SK-N-MC (cell line): ENCODE results near the gene ANTXR1.

Experiments
- DNase-seq: peaks from one replicate; pipeline ENCODE4 v3.0.0-alpha.2; 2011; ENCODE audit warnings: low read depth, low spot score
- H3K27ac ChIP-seq: fragments of 200-600 bp; sonication (generic); 2 replicates; pipeline ENCODE4 v1.5.1; 2016; ENCODE audit warnings: mixed run types
- H3K36me3 ChIP-seq: fragments of 200-600 bp; sonication (generic); 2 replicates; pipeline ENCODE4 v1.6.1; 2017; ENCODE audit warnings: antibody characterized with exemption, low read length, mixed read lengths; ENCODE audit not compliant: insufficient read depth
- H3K4me3 ChIP-seq: fragments of 200-600 bp; sonication (generic); 2 replicates; pipeline ENCODE4 v1.5.1; 2016
- H3K9ac ChIP-seq: fragments of 200-600 bp; sonication (generic); 2 replicates; pipeline ENCODE4 v1.8.0; 2017; ENCODE audit warnings: mixed run types, mixed read lengths; ENCODE audit not compliant: insufficient read length
- H3K9me3 ChIP-seq: fragments of 200-600 bp; sonication (generic); 2 replicates; pipeline ENCODE4 v1.6.1; 2017; ENCODE audit warnings: low read depth, mild to moderate bottlenecking, antibody characterized with exemption, low read length, moderate library complexity, mixed read lengths
- EZH2 ChIP-seq: fragments of 200-600 bp; sonication (generic); IDR thresholded peaks from one replicate; pipeline ENCODE4 v1.6.1; 2017; ENCODE audit warnings: antibody characterized with exemption
- FOXP2 ChIP-seq: optimal IDR thresholded peaks from 2 replicates; pipeline ENCODE3; 2011; ENCODE audit warnings: mild to moderate bottlenecking, moderate library complexity; ENCODE audit not compliant: insufficient read depth; ENCODE audit errors: extremely low read length, control extremely low read depth
- POLR2AphosphoS5 ChIP-seq: IDR thresholded peaks from 2 replicates; pipeline ENCODE4 v1.6.1; 2012; ENCODE audit warnings: mild to moderate bottlenecking, low read depth, low read length, borderline replicate concordance

ANTXR1 gene

DNA sequence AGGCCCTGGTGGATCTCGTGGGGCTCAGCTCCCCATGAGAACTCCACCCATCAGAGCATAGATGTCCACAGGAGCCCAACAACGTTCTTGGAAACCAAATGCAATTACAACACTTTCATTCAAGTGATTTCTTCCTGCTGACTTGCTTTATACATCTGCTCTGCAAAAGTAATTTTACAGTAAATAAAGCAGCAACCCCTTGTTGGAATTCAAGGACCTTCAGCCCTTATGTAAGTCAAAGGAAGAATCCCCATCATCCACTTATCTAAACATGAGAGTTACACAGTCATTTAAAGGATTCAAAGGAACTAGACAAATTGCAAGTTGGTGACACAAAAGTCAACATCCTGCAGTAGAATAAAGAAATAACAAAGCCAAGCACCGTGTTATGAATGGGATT, 17.1 kb upstream of the ANTXR1 start:
- Histone ChIP-seq H3K27ac (no peak overlapping the region), H3K4me3 (no peak overlapping the region), H3K9me3 (no peaks in the 10 kb centered on the region), H3K9ac (no peak overlapping the region), H3K36me3 (no peaks in the 10 kb centered on the region)
- TF ChIP-seq FOXP2, result no peak
- TF ChIP-seq EZH2, result no peak
- no peak for TF ChIP-seq POLR2AphosphoS5
- no peak for DNase-seq

GRCh38 chr2:68997401-68997800, 15.6 kb upstream of the ANTXR1 start:
- Histone ChIP-seq H3K9ac (no peak overlapping the region), H3K9me3 (no peaks in the 10 kb centered on the region), H3K36me3 (no peaks in the 10 kb centered on the region), H3K4me3 (no peak overlapping the region), H3K27ac (no peak overlapping the region)
- TF ChIP-seq EZH2 (no peak), POLR2AphosphoS5 (no peak), FOXP2 (no peak)
- DNase-seq, result no peak

GRCh38 chr2:69001879-69002278, 11.1 kb upstream of the ANTXR1 start:
- Histone ChIP-seq H3K9ac (no peak overlapping the region), H3K27ac (no peak overlapping the region), H3K9me3 (no peaks in the 10 kb centered on the region), H3K36me3 (no peaks in the 10 kb centered on the region), H3K4me3 (no peak overlapping the region)
- no peak for DNase-seq
- TF ChIP-seq POLR2AphosphoS5 (no peak), EZH2 (no peak), FOXP2 (no peak)

GRCh38 chr2:69003731-69004130, 9.2 kb upstream of the ANTXR1 start:
- no peaks in the 10 kb centered on the region for H3K36me3 ChIP-seq
- no peaks in the 10 kb centered on the region for H3K9me3 ChIP-seq
- no peak overlapping the region for H3K9ac ChIP-seq
- TF ChIP-seq POLR2AphosphoS5, result no peak
- TF ChIP-seq FOXP2, result no peak
- TF ChIP-seq EZH2, result no peak
- no peak for DNase-seq
- no peak overlapping the region for H3K4me3 ChIP-seq
- H3K27ac ChIP-seq, result no peak overlapping the region

GRCh38 chr2:69007169-69007568, 5.8 kb upstream of the ANTXR1 start:
- H3K27ac ChIP-seq, result no peak overlapping the region
- H3K9me3 ChIP-seq, result no peaks in the 10 kb centered on the region
- H3K4me3 ChIP-seq, result no peak overlapping the region
- H3K9ac ChIP-seq, result no peak overlapping the region
- no peak for DNase-seq
- TF ChIP-seq FOXP2 (no peak), POLR2AphosphoS5 (no peak), EZH2 (no peak)
- H3K36me3 ChIP-seq, result no peaks in the 10 kb centered on the region

GRCh38 chr2:69007603-69008002, 5.4 kb upstream of the ANTXR1 start:
- Histone ChIP-seq H3K4me3 (no peak overlapping the region), H3K27ac (no peak overlapping the region), H3K36me3 (no peaks in the 10 kb centered on the region), H3K9me3 (no peaks in the 10 kb centered on the region), H3K9ac (no peak overlapping the region)
- TF ChIP-seq EZH2 (no peak), FOXP2 (no peak), POLR2AphosphoS5 (no peak)
- DNase-seq, result no peak

DNA sequence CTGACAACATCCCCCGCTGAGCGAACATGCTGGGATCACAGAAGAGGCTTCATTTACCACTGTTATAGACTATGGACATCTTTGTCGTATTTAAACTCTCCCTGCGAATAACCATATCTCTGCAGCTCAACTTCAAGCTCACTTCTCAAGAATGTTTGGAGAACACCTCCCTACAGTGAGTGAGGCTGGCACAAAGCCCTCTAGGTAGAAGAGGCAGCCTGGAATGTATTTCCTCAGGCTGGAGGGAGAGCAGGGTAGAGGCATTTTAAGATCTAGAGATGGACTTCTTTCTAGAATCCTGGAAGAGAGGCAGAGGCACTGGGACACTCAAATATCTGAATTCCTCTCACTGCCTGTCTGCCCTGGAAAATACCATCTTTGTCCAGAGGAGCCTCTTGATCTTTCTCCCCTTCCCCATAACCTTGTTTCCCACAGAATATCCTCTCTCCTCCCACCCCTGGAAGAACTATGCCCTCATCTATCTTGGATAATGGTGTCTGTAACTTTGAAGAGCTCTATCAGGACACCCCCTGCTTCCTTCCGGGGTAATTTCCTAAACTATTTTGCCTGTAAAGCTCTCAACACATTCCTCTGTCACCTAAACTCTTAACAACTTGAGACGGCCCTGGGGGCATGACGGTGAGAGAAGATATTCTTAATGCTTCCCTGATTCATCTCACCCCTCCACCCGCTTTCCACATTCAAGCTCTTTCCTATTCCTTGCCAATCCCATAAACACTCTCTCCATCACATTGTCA, 2.4 kb upstream of the ANTXR1 start:
- peak overlapping the region; percentile 51 for H3K4me3 ChIP-seq
- H3K27ac ChIP-seq, result no peak overlapping the region
- H3K36me3 ChIP-seq, result no peaks in the 10 kb centered on the region
- H3K9ac ChIP-seq, result no peak overlapping the region
- TF ChIP-seq FOXP2 (no peak), POLR2AphosphoS5 (peak; percentile 81; the same call in 1 of the 2 replicates), EZH2 (no peak)
- no peaks in the 10 kb centered on the region for H3K9me3 ChIP-seq
- peak; percentile 88 for DNase-seq

DNA sequence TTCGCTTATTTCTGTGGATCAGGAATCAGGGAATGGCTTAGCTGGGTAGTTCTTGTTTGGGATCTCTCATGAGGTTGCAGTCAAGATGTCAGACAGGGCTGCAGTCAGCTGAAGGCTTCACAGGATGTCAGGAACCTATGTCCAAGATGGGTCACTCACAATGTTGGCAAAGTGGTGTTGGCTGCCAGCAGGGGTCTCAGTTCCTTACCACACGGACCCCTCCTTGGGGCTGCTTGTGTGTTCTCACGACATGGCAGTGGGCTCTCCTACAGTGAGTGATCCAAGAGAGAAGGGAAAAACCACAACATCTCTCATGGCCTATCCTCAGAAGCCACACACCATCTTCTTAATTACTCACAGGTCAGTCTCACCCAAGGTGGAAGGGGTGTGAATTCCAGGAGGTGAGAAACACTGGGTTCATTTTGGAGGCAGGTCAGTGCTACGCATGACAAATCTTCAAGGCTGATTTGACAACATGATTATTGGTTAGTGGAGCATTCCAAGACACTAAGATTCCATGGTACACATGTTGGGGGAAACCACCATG, 1.3 kb upstream of the ANTXR1 start:
- H3K27ac ChIP-seq, result no peak overlapping the region
- no peak overlapping the region for H3K4me3 ChIP-seq
- no peak overlapping the region for H3K9ac ChIP-seq
- H3K9me3 ChIP-seq, result no peaks in the 10 kb centered on the region
- DNase-seq, result no peak
- TF ChIP-seq EZH2 (no peak), FOXP2 (no peak), POLR2AphosphoS5 (no peak)
- no peaks in the 10 kb centered on the region for H3K36me3 ChIP-seq
